GM12872 (cell line): ENCODE data around the gene HDAC10.

Experiments
- TF ChIP-seq, protein P1 (sequence below): IDR thresholded peaks from 3 replicates; pipeline ENCODE4 v1.5.1; 2011; ENCODE audit warnings: low read depth, mild to moderate bottlenecking, low read length, moderate library complexity; ENCODE audit not compliant: insufficient read depth

The HDAC10 gene

DNA sequence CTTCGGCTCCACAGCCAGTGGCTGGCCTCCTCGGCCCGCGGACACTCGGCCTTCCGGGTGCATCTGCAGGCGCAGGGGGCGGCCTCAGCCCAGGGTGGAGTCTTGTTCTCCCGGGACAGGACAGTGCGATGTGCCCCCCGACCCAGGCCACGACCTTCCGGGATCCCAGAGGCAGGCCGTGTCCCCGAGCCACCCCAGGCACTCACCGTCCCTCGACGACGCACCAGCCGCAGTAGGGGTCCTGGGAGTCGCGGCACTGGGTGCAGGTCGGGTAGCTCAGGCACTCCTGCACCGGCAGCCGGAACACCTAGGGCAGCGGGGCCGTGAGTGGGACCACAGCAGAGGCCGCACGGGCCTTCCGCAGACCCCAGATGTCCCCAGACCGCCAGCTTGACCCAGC is 36.7 kb upstream of the HDAC10 start:
- TF ChIP-seq, protein P1, sequence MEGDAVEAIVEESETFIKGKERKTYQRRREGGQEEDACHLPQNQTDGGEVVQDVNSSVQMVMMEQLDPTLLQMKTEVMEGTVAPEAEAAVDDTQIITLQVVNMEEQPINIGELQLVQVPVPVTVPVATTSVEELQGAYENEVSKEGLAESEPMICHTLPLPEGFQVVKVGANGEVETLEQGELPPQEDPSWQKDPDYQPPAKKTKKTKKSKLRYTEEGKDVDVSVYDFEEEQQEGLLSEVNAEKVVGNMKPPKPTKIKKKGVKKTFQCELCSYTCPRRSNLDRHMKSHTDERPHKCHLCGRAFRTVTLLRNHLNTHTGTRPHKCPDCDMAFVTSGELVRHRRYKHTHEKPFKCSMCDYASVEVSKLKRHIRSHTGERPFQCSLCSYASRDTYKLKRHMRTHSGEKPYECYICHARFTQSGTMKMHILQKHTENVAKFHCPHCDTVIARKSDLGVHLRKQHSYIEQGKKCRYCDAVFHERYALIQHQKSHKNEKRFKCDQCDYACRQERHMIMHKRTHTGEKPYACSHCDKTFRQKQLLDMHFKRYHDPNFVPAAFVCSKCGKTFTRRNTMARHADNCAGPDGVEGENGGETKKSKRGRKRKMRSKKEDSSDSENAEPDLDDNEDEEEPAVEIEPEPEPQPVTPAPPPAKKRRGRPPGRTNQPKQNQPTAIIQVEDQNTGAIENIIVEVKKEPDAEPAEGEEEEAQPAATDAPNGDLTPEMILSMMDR: no peak

DNA sequence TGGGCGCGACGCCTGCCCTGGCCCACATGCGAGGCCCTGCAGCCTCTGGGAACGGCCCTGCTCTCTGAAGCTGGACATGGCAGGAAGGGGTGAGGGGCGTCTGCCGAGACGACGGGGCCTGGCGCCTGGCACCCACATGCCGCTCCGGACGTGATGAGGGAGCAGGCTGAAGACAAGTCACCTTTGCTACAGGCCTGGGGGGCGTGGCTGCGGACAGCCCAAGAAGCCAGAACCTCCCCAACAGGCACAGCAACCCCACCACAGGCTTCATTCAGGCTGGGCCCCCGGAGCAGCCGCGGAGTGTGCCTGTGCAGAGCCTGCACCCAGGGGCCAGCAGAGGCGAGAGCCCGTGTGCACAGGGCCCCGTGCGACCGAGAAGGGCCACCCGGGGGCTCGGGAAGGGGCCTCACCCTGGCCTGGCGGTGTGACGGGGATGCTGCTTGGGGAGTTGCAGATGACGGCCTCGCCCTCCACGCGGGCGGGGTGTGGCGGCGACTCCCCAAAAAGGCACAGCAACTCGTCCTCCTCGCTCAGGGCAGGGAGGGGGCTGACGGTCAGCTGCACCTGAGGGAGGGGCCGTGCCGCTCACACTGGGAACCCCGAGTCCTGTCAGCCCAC is 35.7 kb upstream of the HDAC10 start:
- TF ChIP-seq, protein P1: no peak

DNA sequence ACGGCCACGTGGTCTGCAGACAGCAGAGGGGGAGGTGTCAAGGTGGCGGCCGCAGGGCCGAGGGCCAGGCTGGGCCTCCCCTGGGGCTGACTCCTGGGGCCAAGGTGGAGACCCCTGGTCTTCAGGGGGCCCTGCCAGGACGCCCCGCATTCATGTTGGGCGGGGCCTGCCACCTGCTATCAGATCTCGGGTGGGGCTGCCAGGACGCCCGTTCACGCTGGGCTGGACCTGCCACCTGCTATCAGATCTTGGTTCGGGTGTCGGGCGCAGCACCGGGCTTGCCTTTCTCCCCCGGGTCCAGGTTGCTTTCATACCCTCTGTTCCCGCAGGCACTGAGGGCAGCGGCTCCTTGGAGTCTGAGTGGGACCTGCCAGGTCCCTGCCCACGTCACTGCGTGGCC is 35.2 kb upstream of the HDAC10 start:
- TF ChIP-seq, protein P1: no peak

DNA sequence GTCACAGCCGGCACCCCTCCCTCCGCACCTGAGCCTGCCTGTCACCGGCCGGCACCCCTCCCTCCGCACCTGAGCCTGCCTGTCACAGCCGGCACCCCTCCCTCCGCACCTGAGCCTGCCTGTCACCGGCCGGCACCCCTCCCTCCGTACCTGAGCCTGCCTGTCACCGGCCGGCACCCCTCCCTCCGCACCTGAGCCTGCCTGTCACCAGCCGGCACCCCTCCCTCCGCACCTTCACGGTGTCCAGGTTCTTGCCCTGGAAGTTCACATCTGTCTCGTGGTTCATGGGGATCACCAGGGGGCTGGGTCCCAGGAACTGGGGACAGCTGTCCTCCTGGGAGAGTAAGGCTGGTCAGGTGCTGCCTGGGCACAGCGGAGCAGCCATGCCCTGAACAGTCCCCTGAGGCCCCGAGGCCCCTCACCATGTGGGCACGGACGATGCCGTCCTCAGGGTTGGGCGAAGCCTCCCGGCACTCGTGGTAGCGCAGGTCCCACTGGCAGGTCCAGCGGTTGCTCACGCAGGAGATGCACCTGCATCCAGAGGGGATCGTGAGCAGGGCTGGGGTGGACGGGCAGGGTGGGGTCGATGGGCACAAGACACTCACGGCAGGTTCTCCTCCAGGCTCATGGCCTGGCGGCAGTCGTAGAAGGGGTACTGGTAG is 34.6 kb upstream of the HDAC10 start:
- TF ChIP-seq, protein P1: no peak

- TF ChIP-seq, protein P1: no peak
These were observed 33.4 kb upstream of the HDAC10 start for GRCh38 chr22:50284479-50284878.

- TF ChIP-seq, protein P1: no peak
These were observed 32.8 kb upstream of the HDAC10 start for GRCh38 chr22:50283821-50284220.

GRCh38 chr22:50282361-50283155 is 31.5 kb upstream of the HDAC10 start:
- TF ChIP-seq, protein P1: no peak
